A549 (cell line): Measurements from ENCODE around the gene DUSP19.

ENCODE experiments used
- CBX8 ChIP-seq: fragments of 200-600 bp; sonication (generic); IDR thresholded peaks from 2 replicates; pipeline ENCODE4 v1.6.1; 2016
- CEBPB ChIP-seq, 2 experiments: fragments of >200 bp in 1 of 2; sonication (Bioruptor Twin) in 1 of 2; formaldehyde crosslinking in 1 of 2; IDR thresholded peaks; 2 replicates each; pipeline ENCODE4 v1.6.1; 2012 to 2016
- CHD2 ChIP-seq: fragments of 150-350 bp; IDR thresholded peaks from 2 replicates; pipeline ENCODE4 v1.6.1; 2014; ENCODE audit warnings: low read length; ENCODE audit not compliant: partially characterized antibody
- RNF2 ChIP-seq: fragments of 200-600 bp; sonication (generic); IDR thresholded peaks from 2 replicates; pipeline ENCODE4 v1.6.1; 2016; ENCODE audit warnings: low read depth, mild to moderate bottlenecking, antibody characterized with exemption, moderate library complexity, borderline replicate concordance
- TF ChIP-seq, protein P1 (sequence below): fragments of 250-450 bp; sonication (Bioruptor Pico); IDR thresholded peaks from 2 replicates; pipeline ENCODE4 v1.5.0; 2021; ENCODE audit warnings: mild to moderate bottlenecking, moderate library complexity, borderline replicate concordance
- TF ChIP-seq, protein P2 (sequence below): fragments of >200 bp; sonication (Bioruptor Twin); formaldehyde crosslinking; IDR thresholded peaks from 3 replicates; pipeline ENCODE4 v1.5.1; 2016

DNA sequence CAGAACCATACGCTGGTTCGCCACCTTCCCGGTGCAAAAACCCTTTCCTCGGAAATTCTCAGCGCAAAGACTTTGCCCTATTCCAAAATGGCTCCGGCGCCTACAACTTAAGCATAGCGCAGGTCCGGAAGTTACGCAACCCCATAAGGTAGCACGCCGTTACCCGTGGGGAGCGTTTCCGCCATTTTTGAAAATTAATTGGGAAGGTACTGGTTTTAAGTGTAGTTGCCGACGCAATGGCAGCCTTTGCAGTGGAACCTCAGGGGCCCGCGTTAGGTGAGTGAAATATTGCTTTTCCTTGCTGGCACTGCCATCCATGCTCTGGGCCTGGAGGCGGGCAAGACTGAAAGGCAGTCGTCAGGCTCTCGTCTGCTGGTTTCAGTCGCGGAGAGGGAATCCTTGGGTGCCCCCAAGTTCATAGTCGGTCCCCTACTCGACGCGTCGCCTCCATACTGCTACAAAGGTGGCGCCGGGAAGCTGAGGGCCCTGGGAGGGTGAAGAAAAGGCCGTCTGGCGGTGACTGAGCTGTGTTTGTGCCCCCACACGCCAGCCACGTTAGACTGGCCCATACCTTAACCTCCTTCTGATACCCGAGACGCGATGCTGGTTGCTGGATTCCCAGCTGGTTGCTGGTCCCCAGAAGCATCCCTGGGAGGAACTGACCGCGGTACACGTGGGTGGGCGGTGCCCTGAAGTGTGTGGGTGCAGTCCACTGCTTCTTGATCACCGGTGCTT, 45.8 kb downstream of the DUSP19 start, which contains the start of gene NUP35:
- TF ChIP-seq CBX8: no peak
- TF ChIP-seq, protein P1, sequence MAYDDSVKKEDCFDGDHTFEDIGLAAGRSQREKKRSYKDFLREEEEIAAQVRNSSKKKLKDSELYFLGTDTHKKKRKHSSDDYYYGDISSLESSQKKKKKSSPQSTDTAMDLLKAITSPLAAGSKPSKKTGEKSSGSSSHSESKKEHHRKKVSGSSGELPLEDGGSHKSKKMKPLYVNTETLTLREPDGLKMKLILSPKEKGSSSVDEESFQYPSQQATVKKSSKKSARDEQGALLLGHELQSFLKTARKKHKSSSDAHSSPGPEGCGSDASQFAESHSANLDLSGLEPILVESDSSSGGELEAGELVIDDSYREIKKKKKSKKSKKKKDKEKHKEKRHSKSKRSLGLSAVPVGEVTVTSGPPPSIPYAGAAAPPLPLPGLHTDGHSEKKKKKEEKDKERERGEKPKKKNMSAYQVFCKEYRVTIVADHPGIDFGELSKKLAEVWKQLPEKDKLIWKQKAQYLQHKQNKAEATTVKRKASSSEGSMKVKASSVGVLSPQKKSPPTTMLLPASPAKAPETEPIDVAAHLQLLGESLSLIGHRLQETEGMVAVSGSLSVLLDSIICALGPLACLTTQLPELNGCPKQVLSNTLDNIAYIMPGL: no peak
- TF ChIP-seq, protein P2, sequence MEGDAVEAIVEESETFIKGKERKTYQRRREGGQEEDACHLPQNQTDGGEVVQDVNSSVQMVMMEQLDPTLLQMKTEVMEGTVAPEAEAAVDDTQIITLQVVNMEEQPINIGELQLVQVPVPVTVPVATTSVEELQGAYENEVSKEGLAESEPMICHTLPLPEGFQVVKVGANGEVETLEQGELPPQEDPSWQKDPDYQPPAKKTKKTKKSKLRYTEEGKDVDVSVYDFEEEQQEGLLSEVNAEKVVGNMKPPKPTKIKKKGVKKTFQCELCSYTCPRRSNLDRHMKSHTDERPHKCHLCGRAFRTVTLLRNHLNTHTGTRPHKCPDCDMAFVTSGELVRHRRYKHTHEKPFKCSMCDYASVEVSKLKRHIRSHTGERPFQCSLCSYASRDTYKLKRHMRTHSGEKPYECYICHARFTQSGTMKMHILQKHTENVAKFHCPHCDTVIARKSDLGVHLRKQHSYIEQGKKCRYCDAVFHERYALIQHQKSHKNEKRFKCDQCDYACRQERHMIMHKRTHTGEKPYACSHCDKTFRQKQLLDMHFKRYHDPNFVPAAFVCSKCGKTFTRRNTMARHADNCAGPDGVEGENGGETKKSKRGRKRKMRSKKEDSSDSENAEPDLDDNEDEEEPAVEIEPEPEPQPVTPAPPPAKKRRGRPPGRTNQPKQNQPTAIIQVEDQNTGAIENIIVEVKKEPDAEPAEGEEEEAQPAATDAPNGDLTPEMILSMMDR: no peak
- no peak for TF ChIP-seq RNF2
- peak; percentile 96 to 99 for TF ChIP-seq CEBPB (IDR thresholded peaks at IDR 0.05)
- TF ChIP-seq CHD2: no peak
